ENCODE data around the gene PAK1IP1. TPM values are rescaled to one million over a fixed set of nuclear protein-coding genes. Genes with fewer than 3 reads are reported as not detected.

PAK1IP1 gene
- polyA plus RNA-seq, 1 donor from 2014 or later: 30.4 TPM

GRCh38 chr6:10730254-10730653, 35.5 kb downstream of the PAK1IP1 start:
- H3F3A ChIP-seq (ENCODE audit: insufficient read depth, low read length, poor library complexity, severe bottlenecking): no peaks in the 10 kb centered on the region
- no peaks in the 10 kb centered on the region for H3K9me3 ChIP-seq (ENCODE audit: low read length)
- no peak overlapping the region for H3K27ac ChIP-seq (ENCODE audit: low read length)
- H3K36me3 ChIP-seq (ENCODE audit: insufficient read depth, low read length): no peaks in the 10 kb centered on the region
- no peak overlapping the region for H3K4me2 ChIP-seq (ENCODE audit: low read length)
- H3K9me2 ChIP-seq (ENCODE audit: insufficient read depth, low read length): no peaks in the 10 kb centered on the region
- H3K27me3 ChIP-seq (ENCODE audit: insufficient read depth, low read depth, low read length): no peaks in the 10 kb centered on the region
- no peaks in the 10 kb centered on the region for H4K20me1 ChIP-seq (ENCODE audit: insufficient read depth)
- no peak for TF ChIP-seq REST (IDR thresholded peaks at IDR 0.05; ENCODE audit: borderline replicate concordance)
- TF ChIP-seq RAD21 (conservative IDR thresholded peaks at IDR 0.05): no peak
- TF ChIP-seq SMC3 (conservative IDR thresholded peaks at IDR 0.05; ENCODE audit: poor library complexity): no peak
- no peak for TF ChIP-seq EP300 (conservative IDR thresholded peaks at IDR 0.05; ENCODE audit: poor library complexity, severe bottlenecking)
- H3K4me3 ChIP-seq (ENCODE audit: low read length): no peak overlapping the region
- no peak overlapping the region for H3K9ac ChIP-seq (ENCODE audit: low read length)
- H2AFZ ChIP-seq (ENCODE audit: low read depth, low read length): no peak overlapping the region
- H3K79me2 ChIP-seq (replicated peaks; ENCODE audit: insufficient read depth, low read length): no peaks in the 10 kb centered on the region

GRCh38 chr6:10733151-10733715, 38.5 kb downstream of the PAK1IP1 start:
- H3K27me3 ChIP-seq (ENCODE audit: insufficient read depth, low read depth, low read length): no peaks in the 10 kb centered on the region
- TF ChIP-seq CTCF (IDR thresholded peaks at IDR 0.05; ENCODE audit: poor library complexity, severe bottlenecking) (no peak), TAF1 (IDR thresholded peaks at IDR 0.05; ENCODE audit: low read depth) (no peak), SMC3 (conservative IDR thresholded peaks at IDR 0.05; ENCODE audit: poor library complexity) (no peak), EP300 (conservative IDR thresholded peaks at IDR 0.05; ENCODE audit: poor library complexity, severe bottlenecking) (no peak), RAD21 (conservative IDR thresholded peaks at IDR 0.05) (no peak), MXI1 (conservative IDR thresholded peaks at IDR 0.05; ENCODE audit: poor library complexity, severe bottlenecking) (no peak), REST (IDR thresholded peaks at IDR 0.05; ENCODE audit: borderline replicate concordance) (no peak)
- H3F3A ChIP-seq (ENCODE audit: insufficient read depth, low read length, poor library complexity, severe bottlenecking): no peaks in the 10 kb centered on the region
- no peaks in the 10 kb centered on the region for H3K9me2 ChIP-seq (ENCODE audit: insufficient read depth, low read length)
- H3K4me2 ChIP-seq (ENCODE audit: low read length): no peak overlapping the region
- H2AFZ ChIP-seq (ENCODE audit: low read depth, low read length): no peak overlapping the region
- H3K79me2 ChIP-seq (replicated peaks; ENCODE audit: insufficient read depth, low read length): no peaks in the 10 kb centered on the region
- H3K9ac ChIP-seq (ENCODE audit: low read length): no peak overlapping the region
- H4K20me1 ChIP-seq (ENCODE audit: insufficient read depth): no peaks in the 10 kb centered on the region
- H3K36me3 ChIP-seq (ENCODE audit: insufficient read depth, low read length): no peaks in the 10 kb centered on the region
- H3K4me3 ChIP-seq (ENCODE audit: low read length): no peak overlapping the region
- H3K9me3 ChIP-seq (ENCODE audit: low read length): no peaks in the 10 kb centered on the region
- H3K27ac ChIP-seq (ENCODE audit: low read length): no peak overlapping the region

Data from neural cell (in vitro differentiated cells).